KOPT-K1 (cell line): ENCODE measurements around the gene TP53I11.

Experiments used
- H3K27ac ChIP-seq: fragments of 200-600 bp; sonication (generic); 2 replicates; pipeline ENCODE4 v1.5.1; 2016; ENCODE audit warnings: antibody characterized with exemption, mild to moderate bottlenecking, low read depth, low read length; ENCODE audit not compliant: poor library complexity, severe bottlenecking
- H3K36me3 ChIP-seq: fragments of 200-600 bp; sonication (generic); 2 replicates; pipeline ENCODE4 v1.5.1; 2017; ENCODE audit warnings: antibody characterized with exemption, mild to moderate bottlenecking, low read length, moderate library complexity; ENCODE audit not compliant: insufficient read depth
- H3K9me3 ChIP-seq: fragments of 200-600 bp; sonication (generic); 2 replicates; pipeline ENCODE4 v1.5.1; 2017; ENCODE audit warnings: antibody characterized with exemption, low read length, mild to moderate bottlenecking; ENCODE audit not compliant: insufficient read depth, poor library complexity, severe bottlenecking

TP53I11 gene

DNA sequence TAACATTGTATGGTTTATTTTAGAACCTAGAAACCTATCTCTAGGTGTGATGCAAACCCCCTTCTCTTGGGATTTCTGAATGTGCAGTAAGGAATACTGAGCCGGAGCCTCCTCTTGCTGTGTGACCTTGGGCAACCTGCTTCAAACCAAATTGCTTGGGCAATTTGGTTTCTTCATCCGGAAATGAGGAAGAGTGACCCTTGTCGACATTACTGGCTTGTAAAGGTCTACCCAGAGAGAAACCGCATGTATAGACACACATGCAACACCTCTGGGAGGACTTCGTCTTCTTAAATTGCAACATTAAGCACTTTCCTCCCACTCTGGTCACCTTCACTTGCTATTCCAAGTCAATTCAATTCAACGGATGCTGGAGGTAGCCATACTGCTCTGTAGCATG lies 19.6 kb upstream of the TP53I11 start:
- no peak overlapping the region for H3K27ac ChIP-seq

DNA sequence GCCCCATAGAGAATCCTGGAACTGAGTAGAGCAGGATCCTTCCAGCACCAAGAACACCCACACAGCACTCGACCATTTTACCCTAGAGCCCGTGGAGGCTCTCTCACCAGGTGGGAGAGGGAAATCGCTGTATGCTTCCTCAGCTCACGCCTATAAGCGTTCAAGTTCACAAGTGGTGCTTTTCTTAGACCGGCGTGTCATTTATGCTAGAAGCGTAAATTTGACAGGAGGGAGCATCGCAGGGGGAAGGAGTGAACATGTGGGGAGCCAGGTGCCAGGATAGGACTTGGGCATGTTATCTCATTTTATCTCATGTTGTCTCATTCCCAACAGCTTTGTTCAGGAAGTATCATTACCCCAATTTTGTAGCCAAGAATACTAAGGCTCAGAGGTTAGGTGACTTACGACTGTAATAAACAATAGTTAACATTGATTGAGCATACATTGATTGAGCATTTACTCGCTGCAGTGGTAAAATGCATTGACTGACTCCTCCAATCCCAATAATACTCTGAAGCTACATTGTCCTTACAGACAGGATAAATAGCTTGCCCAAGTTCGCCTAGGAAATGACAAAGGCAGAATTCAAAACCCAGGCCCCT lies 19.1 kb upstream of the TP53I11 start:
- Histone ChIP-seq H3K27ac (no peak overlapping the region), H3K9me3 (no peaks in the 10 kb centered on the region)

More for the DNA sequence above, 19.6 kb upstream of the TP53I11 start:
- H3K9me3 ChIP-seq: no peaks in the 10 kb centered on the region
- no peaks in the 10 kb centered on the region for H3K36me3 ChIP-seq

DNA sequence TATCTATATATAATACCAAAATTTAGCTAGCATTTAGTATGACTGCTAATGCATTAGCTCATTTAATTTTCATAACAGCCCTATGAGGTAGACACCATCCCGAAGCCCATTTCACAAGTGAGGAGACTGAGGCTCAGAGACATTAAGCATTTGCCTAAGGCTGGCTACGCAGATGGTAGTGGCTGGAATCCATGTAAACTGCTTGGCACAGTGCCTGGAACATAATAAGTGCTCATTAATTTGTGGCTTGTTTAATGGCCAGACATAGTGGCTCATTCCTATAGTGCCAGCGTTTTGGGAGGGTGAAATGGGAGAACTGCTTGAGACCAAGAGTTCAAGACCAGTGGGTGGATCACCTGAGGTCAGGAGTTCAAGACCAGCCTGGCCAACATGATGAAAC lies 17.8 kb upstream of the TP53I11 start:
- H3K9me3 ChIP-seq: no peaks in the 10 kb centered on the region
- no peak overlapping the region for H3K27ac ChIP-seq
- H3K36me3 ChIP-seq: no peaks in the 10 kb centered on the region

More for the DNA sequence above, 19.1 kb upstream of the TP53I11 start:
- no peaks in the 10 kb centered on the region for H3K36me3 ChIP-seq

DNA sequence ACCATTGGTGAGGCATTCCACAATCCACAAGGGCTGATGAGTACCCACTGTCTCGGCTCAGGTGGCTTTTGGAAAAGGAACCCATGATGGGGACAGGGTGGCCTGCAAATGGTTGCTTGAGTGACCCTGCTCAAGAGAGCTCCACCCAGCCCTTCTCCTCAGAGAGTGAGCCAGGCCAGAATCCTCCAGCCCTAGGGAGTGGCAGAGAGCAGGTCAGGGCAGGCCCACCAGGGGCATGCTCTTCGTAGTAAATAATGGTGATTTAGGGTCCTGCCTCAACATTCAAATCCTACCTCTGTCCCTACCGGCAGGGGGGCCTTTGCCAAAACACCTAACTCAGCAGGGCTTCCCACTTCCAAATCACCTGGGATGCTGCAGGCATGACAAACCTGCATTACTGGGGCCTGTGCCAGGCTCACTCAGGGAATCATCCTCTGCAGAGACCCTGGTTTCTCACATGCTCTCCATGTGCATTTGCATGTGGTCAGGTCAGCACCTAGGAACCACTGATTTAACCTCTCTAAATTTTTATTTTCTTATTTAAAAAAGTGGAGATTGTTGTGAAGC lies 17.3 kb upstream of the TP53I11 start:
- Histone ChIP-seq H3K36me3 (no peaks in the 10 kb centered on the region), H3K9me3 (no peaks in the 10 kb centered on the region), H3K27ac (no peak overlapping the region)

DNA sequence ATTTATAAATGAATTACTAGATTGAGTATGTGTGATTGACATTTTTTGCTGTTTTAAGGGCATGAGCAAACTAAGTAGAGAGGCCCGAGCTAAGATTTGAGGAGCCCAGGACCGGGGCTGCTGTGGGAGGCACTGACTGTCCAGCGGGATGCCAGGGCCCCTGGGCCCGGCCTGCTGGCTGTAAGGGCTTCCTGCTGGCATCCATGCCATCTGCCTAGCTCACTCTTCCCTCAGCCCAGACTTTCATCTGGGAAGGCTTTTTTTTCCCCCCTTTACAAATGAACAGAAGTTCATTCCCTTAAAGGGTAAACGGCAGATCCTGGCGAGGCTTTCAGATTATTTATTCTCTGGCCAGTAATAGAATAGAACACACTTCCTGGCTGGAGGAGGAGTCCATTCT lies 16.0 kb upstream of the TP53I11 start:
- no peak overlapping the region for H3K27ac ChIP-seq

DNA sequence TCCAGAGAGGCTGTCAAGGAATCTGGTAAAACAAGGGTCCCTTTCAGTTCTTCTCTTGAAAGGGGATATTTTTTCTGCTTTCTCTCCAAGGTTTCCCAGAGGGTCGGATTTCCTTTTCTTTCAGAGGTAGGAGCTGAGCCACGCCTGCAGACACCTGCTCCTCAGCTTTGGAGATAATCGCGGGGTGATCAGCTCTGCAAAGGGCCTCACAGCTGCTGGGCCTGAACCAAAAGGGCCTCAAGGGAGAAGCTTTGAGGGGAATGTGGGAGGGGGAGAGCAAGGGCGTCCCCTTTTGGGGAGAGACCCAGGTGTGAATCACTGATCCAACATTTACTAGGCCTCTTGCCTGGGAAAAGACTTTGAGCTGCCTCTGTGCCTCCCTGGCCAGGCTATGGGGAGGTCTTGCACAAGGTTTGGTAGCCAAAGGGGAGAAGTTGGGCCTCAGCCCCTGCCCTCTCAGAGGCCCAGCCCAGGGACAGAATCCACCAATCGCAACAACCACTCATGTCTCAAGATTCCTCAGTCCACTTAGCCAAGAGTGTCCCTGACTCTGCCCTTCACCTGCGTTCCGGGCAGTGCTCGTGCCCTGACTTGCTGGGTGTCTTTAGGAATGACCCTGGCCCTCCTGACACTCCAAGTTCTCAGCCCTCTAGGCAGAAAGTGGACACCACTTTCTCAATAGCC lies 14.0 kb upstream of the TP53I11 start:
- no peaks in the 10 kb centered on the region for H3K9me3 ChIP-seq
- no peak overlapping the region for H3K27ac ChIP-seq
- H3K36me3 ChIP-seq: no peaks in the 10 kb centered on the region

More for the DNA sequence above, 16.0 kb upstream of the TP53I11 start:
- H3K9me3 ChIP-seq: no peaks in the 10 kb centered on the region
- no peaks in the 10 kb centered on the region for H3K36me3 ChIP-seq

DNA sequence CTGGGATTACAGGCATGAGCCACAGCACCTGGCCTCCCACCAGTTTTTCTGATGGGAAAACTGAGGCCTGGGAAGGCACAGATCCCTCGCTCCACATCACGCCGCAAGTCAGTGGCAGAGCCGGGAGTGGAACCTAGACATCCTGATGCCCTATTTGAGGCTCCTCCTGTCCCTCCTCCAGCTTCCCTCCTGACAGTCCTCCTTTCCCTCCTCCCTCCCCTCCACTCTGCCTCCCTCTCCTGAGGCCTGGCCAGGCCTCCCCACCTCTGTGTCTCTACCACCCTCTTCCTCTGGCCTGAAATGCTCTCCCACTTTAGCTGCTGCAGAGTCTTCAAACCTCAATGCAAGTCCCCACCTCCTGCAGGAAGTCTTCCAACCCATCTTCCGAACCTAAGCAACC lies 13.3 kb upstream of the TP53I11 start:
- Histone ChIP-seq H3K36me3 (no peaks in the 10 kb centered on the region), H3K27ac (no peak overlapping the region)

DNA sequence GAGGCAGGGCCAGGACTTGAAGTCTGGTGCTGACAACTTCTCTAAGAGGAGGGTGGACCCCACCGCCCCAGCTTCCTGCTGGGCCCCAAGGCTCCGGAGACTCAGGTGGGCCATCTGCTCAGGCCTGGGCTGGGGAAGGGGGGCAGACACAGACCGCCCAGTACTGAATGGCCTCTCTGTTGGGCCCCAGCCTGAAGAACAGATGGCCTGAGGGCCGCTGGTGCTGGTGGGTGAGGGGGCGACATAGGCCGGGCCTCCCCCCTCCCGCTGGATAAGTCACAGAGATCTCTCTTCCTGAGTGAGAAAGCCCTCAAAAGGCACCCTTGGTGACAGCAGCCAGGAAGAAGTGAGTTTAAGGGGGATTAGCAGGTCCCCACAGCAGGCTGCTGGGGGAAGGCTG lies 12.5 kb upstream of the TP53I11 start:
- Histone ChIP-seq H3K27ac (no peak overlapping the region), H3K36me3 (no peaks in the 10 kb centered on the region), H3K9me3 (no peaks in the 10 kb centered on the region)

More for the DNA sequence above, 13.3 kb upstream of the TP53I11 start:
- H3K9me3 ChIP-seq: no peaks in the 10 kb centered on the region

DNA sequence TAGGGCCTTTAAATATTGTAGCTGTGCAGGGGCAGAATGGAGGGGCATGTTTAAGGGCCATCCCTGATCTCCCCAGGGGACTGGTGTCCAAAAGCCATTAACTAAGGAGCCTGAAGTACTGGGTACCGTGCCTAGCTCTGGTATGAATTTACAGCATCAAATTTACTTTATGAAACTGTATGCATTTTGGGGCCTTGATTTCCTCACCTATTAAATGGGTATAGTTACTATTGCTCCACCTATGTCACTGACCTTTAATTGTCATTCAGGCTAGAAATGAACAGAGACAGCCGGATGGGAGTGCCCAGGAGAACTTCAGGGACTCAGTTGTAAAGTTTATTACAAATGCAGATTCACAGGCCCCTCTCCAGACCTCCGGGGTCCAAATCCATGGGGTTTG lies 11.8 kb upstream of the TP53I11 start:
- Histone ChIP-seq H3K9me3 (no peaks in the 10 kb centered on the region), H3K27ac (no peak overlapping the region), H3K36me3 (no peaks in the 10 kb centered on the region)

DNA sequence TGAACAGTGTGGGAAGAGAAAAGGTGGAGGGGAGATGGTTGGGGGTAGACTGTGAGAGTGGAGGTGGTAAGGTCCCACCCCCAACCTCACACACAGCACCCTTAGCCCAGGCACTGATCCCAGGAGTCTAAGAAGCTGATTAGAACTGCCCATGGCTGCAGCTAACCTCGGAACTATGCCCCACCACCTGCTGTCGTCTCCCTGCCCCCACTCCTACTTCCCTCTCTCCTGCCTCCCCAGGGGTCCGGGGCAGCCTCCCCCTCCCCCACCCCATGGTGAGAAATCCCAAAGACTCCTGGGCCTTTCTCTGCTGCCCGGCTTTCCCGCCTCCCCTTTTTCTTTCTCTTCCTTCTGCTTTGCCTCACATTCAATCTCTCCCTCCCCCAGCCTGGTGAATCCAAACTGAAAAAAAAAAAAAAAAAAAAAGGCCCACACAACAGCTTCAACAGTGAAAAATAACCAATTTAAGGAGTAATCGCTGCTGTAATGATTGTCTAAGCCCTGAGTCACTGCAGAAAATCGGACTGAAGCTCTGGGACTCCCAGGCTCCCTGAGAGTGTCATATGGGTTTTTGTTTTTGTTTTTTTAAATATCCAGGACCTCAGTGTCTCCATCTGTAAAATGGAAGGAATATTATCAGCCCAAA lies 9.6 kb upstream of the TP53I11 start:
- Histone ChIP-seq H3K27ac (no peak overlapping the region), H3K36me3 (no peaks in the 10 kb centered on the region), H3K9me3 (no peaks in the 10 kb centered on the region)

DNA sequence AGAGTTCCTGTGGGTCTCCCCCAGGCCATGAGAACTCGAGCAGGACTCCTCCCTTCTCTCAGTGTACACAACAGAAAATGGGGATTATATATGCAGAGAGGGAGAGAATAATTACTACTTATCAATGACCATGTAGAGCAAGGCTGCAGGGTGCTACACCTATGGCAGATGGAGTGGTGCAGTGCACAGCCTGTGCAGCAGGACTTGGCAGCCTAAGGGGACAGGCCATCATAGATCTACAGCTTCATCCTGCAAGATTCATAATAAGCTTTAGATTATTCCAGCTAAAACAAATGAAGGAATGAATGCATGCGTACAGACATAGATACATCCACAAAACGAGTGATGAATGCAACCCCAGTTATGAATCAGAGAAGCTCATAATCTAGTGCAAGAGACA lies 8.4 kb upstream of the TP53I11 start:
- Histone ChIP-seq H3K9me3 (no peaks in the 10 kb centered on the region), H3K36me3 (no peaks in the 10 kb centered on the region), H3K27ac (no peak overlapping the region)

DNA sequence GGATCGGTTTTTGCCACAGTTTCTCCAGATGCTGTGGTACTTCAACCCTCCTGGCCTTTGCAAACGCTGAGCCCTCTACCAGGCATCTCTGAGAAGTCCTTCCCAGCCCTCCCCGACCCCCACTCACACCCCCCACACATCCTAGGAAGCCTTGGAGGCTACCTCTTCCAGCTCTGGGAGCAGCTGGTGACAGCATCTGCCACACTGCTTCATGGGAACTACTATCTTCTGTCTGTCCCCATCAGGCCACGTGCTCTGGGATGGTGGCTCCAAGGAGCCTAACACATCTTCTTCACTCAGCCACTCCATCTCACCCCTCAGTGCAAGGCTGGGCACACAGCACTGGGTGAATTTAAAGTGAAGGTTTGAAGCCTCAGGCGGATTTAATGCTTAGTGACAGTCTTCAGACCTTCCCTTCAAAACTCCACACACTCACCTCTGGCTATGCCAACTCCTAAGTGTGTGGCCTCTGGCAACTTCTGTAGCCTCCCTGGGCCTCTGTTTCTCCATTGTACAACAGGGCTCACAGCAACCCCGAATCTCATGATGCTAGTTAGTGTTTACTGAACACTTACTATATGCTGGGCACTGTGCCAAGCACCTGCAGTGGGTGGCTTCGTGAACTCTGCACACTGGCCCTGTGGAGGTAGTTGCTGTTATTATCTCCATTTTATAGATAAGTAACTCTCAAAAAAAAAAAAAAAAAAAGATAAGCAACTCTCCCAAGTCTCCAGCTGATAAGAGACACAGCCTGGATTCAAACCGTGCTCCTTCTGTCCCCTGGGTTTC lies 7.3 kb upstream of the TP53I11 start:
- Histone ChIP-seq H3K27ac (no peak overlapping the region), H3K36me3 (no peaks in the 10 kb centered on the region), H3K9me3 (no peaks in the 10 kb centered on the region)

DNA sequence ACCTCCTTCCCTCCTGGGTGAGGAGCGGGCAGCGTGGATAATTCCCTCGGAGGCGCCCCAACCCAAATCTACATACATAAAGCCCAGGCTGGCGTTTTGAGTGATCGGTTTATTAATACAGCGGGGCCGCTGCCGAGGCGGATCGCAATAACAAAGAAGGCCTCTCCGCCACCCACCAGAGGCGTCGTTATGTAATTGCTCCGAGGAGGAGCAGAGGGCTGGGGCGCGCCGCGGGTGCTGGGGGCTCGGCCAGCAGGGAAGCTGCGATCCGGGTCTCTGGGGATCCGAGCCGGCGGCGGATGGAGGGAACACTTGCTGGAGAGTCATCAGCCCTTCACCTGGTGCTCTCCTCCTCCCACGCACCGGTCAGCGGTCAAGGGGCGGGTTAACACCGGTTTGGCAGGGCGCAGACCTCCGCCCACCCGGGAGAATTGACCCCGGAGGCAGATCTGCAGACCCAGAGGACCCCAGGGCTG lies 6.4 kb upstream of the TP53I11 start:
- Histone ChIP-seq H3K27ac (no peak overlapping the region), H3K36me3 (no peaks in the 10 kb centered on the region), H3K9me3 (no peaks in the 10 kb centered on the region)

DNA sequence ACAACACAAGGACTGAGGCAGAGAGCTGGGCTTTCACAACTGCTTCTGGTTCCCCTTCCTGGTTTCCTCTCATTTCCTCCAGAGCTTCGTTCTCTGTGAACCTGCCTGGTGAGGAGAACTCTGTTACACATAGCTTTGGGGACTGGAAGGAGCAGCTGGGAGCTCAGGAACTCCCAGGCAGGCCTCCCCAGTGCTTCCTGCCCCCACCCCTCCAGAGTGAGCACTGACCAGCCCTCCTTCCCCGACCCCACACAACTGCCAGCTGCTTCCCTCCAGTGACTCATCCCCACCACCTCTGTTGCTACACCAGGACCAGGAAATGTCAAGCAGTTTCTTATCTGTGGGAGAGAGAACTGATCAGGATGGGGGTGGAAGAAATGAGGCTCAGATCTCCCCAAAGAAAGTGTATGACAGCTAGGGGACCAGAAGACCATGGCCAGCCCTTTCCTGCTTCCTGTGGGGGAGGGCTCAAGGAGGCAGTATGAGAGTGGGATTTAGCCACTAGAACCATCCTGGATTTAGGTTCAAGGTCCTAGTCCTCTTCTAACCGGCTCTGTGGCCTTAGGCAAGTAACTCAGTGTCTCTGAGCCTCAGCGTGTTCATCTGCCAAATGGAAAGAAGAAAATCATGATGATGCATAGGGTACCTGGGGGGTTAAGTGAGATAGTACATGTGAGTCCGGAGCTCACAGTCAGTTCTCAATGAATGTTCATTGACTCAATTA lies 4.5 kb upstream of the TP53I11 start:
- H3K36me3 ChIP-seq: no peaks in the 10 kb centered on the region
- H3K9me3 ChIP-seq: no peaks in the 10 kb centered on the region
- peak overlapping the region; percentile 16 for H3K27ac ChIP-seq
